NK-92 treated with Interleukin-12 subunit alpha and Interleukin-12 subunit beta, amount 100 ng/mL, for 24 hours (cell line): ENCODE data around the gene VAV3.
A peak's percentile ranks its signal among the peaks of the same experiment; 100 is the strongest.

ENCODE experiments used
- DNase-seq: peaks from one replicate; lab custom pipeline; 2025; lab: John Stamatoyannopoulos, UW

VAV3 gene

GRCh38 chr1:107974090-107974489 is 9.1 kb upstream of the VAV3 start:
- no peak for DNase-seq

- DNase-seq = no peak
Observed at GRCh38 chr1:107972391-107973180, 7.6 kb upstream of the VAV3 start.

GRCh38 chr1:107966550-107966949 is 1.6 kb upstream of the VAV3 start:
- no peak for DNase-seq

GRCh38 chr1:107964336-107965109 is 457 bp downstream of the VAV3 start:
- DNase-seq = no peak

- no peak for DNase-seq
Observed at GRCh38 chr1:107963601-107964335, 1.2 kb downstream of the VAV3 start.

- DNase-seq = no peak
Observed at GRCh38 chr1:107963008-107963407, 2.0 kb downstream of the VAV3 start.

- no peak for DNase-seq
Observed at GRCh38 chr1:107954719-107955415, 10.1 kb downstream of the VAV3 start.

GRCh38 chr1:107954126-107954525 is 10.9 kb downstream of the VAV3 start:
- DNase-seq = no peak

- DNase-seq = no peak
Observed at GRCh38 chr1:107953556-107953955, 11.4 kb downstream of the VAV3 start.

- no peak for DNase-seq
Observed at GRCh38 chr1:107952989-107953388, 12.0 kb downstream of the VAV3 start.

GRCh38 chr1:107950464-107950863 is 14.5 kb downstream of the VAV3 start:
- no peak for DNase-seq

GRCh38 chr1:107949467-107950253 is 15.3 kb downstream of the VAV3 start:
- DNase-seq = no peak

- no peak for DNase-seq
Observed at GRCh38 chr1:107946794-107947193, 18.2 kb downstream of the VAV3 start.

GRCh38 chr1:107943694-107944093 is 21.3 kb downstream of the VAV3 start:
- no peak for DNase-seq

GRCh38 chr1:107942814-107943213 is 22.2 kb downstream of the VAV3 start:
- no peak for DNase-seq

GRCh38 chr1:107941531-107941930 is 23.4 kb downstream of the VAV3 start:
- no peak for DNase-seq

- peak; percentile 2 for DNase-seq
Observed at GRCh38 chr1:107941123-107941522, 23.9 kb downstream of the VAV3 start.

GRCh38 chr1:107940701-107941100 is 24.3 kb downstream of the VAV3 start:
- no peak for DNase-seq

GRCh38 chr1:107940017-107940577 is 24.9 kb downstream of the VAV3 start:
- no peak for DNase-seq

GRCh38 chr1:107939256-107939655 is 25.7 kb downstream of the VAV3 start:
- DNase-seq = no peak
